NCI-H2107 treated with DMSO at 0.1 percent for 48 hours (cell line): ENCODE measurements around the gene ACTR2.
"Not testable (repeated sequence)": the region's sequence is repeated elsewhere in the genome, so short reads cannot be mapped to it uniquely, and the experiment has no call there.

Experiments used
- DNase-seq: peaks from one replicate; lab custom pipeline; 2025; ENCODE audit not compliant: unreplicated experiment; lab: John Stamatoyannopoulos, UW

ACTR2 gene

GRCh38 chr2:65311049-65311448 is 83.4 kb downstream of the ACTR2 start:
- no peak for DNase-seq

- no peak for DNase-seq
These were observed 84.0 kb downstream of the ACTR2 start for GRCh38 chr2:65311596-65311995.

- DNase-seq: no peak
These were observed 85.7 kb downstream of the ACTR2 start for GRCh38 chr2:65313126-65313953.

- DNase-seq: no peak
These were observed 86.3 kb downstream of the ACTR2 start for GRCh38 chr2:65313954-65314256.

- DNase-seq: no peak
These were observed 87.3 kb downstream of the ACTR2 start for GRCh38 chr2:65314801-65315441.

- no peak for DNase-seq
These were observed 88.4 kb downstream of the ACTR2 start for GRCh38 chr2:65316072-65316471.

GRCh38 chr2:65317351-65317750 is 89.7 kb downstream of the ACTR2 start:
- not testable (repeated sequence) for DNase-seq

GRCh38 chr2:65317841-65318240 is 90.2 kb downstream of the ACTR2 start:
- no peak for DNase-seq

- DNase-seq: no peak
These were observed 91.5 kb downstream of the ACTR2 start for GRCh38 chr2:65319072-65319673.

- no peak for DNase-seq
These were observed 92.0 kb downstream of the ACTR2 start for GRCh38 chr2:65319674-65320041.

GRCh38 chr2:65320042-65320725 is 92.6 kb downstream of the ACTR2 start:
- DNase-seq: no peak
